ENCODE measurements around the gene RUSC1. TPM values are rescaled to one million over a fixed set of nuclear protein-coding genes. Genes with fewer than 3 reads are reported as not detected.

The RUSC1 gene
- total and polyA plus RNA-seq, 3 experiments from 2014 or later: 9.8 to 32.8 (median 31.3) TPM

DNA sequence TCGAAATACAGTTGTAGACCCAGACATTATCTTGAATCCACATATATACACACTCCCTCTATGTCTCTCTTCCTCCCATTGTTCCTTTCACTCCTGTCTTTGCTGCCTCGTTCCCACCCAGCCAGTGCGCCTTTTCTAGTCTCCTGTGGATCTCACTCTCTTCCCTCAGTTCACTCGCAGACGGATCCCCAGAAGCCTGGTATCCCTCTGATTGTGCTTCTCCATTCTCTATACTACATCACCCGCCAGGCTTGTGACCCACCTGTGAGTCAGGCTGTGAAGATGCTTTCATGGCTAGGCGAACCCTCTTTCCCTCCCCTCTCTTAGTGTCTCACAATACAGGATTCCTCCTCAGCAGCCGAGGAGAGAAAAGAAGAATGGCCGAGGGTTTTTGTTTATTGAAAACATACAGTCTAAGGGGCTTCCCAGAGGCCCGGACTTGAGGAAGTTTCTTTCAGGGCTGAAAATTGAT is 42.0 kb upstream of the RUSC1 start:
- no peak overlapping the region for H3K4me3 ChIP-seq (ENCODE audit: low read length)
- DNase-seq: no peak
- peak overlapping the region; percentile 30 to 87 (median 60) for H3K27ac Mint-ChIP-seq
- ChIA-PET CTCF (interaction anchor here (1.1 to 2.4 kb wide), 3 partner anchors 28 to 579 kb away, joined by 3 to 12 read pairs (median 6); partner anchors contain the start of gene GON4L), POLR2A (interaction anchor here (1.0 kb wide), 1 partner anchor 45 kb away, joined by 3 read pairs; no protein-coding TSS in a partner anchor)
- no peaks in the 10 kb centered on the region for H3K9me3 ChIP-seq (ENCODE audit: low read length)
- H3K36me3 Mint-ChIP-seq: no peaks in the 10 kb centered on the region
- peaks cover 26% of the 10 kb centered on the region for H3K4me1 ChIP-seq (ENCODE audit: insufficient read depth, low read length)
- no peaks in the 10 kb centered on the region for H3K27me3 ChIP-seq (ENCODE audit: insufficient read depth, low read length, poor library complexity, severe bottlenecking)
- peaks cover 22 to 29% (median 26%) of the 10 kb centered on the region in 3 donors for H3K4me1 Mint-ChIP-seq
- peak overlapping the region; percentile 24 to 89 (median 80) for H3K4me3 Mint-ChIP-seq
- H3K9me3 Mint-ChIP-seq: no peaks in the 10 kb centered on the region
- no peaks in the 10 kb centered on the region for H3K36me3 ChIP-seq (ENCODE audit: insufficient read depth, low read length)
- no peaks in the 10 kb centered on the region for H3K27me3 Mint-ChIP-seq
- H3K27ac ChIP-seq (ENCODE audit: low read depth, low read length): no peak overlapping the region

DNA sequence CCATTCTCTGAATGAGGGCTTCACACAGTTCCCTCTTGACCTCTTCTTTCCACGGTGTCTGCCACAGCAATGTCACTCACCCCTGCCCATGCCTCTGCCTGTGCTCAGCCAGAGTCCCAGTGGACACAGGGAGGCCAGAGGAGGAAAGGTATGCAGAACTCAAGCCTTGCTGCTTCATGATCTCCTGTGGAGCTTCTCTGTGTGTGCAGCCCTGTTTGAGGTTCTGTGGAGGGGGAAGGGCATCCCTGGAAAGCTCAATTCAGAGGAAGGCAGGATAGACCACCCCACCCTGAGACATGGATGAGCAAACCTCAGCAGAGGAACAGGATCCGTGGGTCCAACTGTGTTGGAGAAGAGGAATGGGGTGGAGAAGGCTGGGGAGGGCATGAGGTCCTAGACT is 41.4 kb upstream of the RUSC1 start:
- ChIA-PET POLR2A (no interaction called here), CTCF (interaction anchor here (1.2 to 2.4 kb wide), 3 partner anchors 18 to 44 kb away, joined by 3 to 12 read pairs (median 6); no protein-coding TSS in a partner anchor)
- Mint-ChIP-seq H3K27ac (peak overlapping the region in 5 of 8 donors; percentile 10 to 84 (median 28)), H3K36me3 (no peaks in the 10 kb centered on the region), H3K27me3 (no peaks in the 10 kb centered on the region), H3K4me3 (peak overlapping the region in 2 of 7 donors; percentile 20 to 89), H3K9me3 (no peaks in the 10 kb centered on the region), H3K4me1 (peaks cover 20 to 27% (median 24%) of the 10 kb centered on the region in 3 donors)
- no peaks in the 10 kb centered on the region for H3K36me3 ChIP-seq (ENCODE audit: insufficient read depth, low read length)
- H3K4me3 ChIP-seq (ENCODE audit: low read length): no peak overlapping the region
- H3K27ac ChIP-seq (ENCODE audit: low read depth, low read length): no peak overlapping the region
- no peaks in the 10 kb centered on the region for H3K9me3 ChIP-seq (ENCODE audit: low read length)
- H3K27me3 ChIP-seq (ENCODE audit: insufficient read depth, low read length, poor library complexity, severe bottlenecking): no peaks in the 10 kb centered on the region
- no peak for DNase-seq
- H3K4me1 ChIP-seq (ENCODE audit: insufficient read depth, low read length): peaks cover 22% of the 10 kb centered on the region

GRCh38 chr1:155282488-155283091 is 38.1 kb upstream of the RUSC1 start:
- Histone ChIP-seq H3K27ac (ENCODE audit: low read depth, low read length) (no peak overlapping the region), H3K9me3 (ENCODE audit: low read length) (no peaks in the 10 kb centered on the region), H3K36me3 (ENCODE audit: insufficient read depth, low read length) (no peaks in the 10 kb centered on the region), H3K4me1 (ENCODE audit: insufficient read depth, low read length) (peaks cover 9% of the 10 kb centered on the region), H3K27me3 (ENCODE audit: insufficient read depth, low read length, poor library complexity, severe bottlenecking) (no peaks in the 10 kb centered on the region), H3K4me3 (ENCODE audit: low read length) (no peak overlapping the region)
- ChIA-PET CTCF (interaction anchor here (1.6 kb wide), 1 partner anchor 41 kb away, joined by 4 read pairs; no protein-coding TSS in a partner anchor), POLR2A (interaction anchor here (0.5 to 1.6 kb wide), 2 partner anchors 9 to 160 kb away, joined by 3 to 5 read pairs; partner anchors contain the start of gene CLK2)
- DNase-seq: no peak
- Mint-ChIP-seq H3K36me3 (no peaks in the 10 kb centered on the region), H3K9me3 (no peaks in the 10 kb centered on the region), H3K4me3 (peak overlapping the region in 1 of 7 donors; percentile 9), H3K27me3 (peaks cover 0 to 1% of the 10 kb centered on the region in 2 donors), H3K4me1 (peaks cover 8 to 11% (median 9%) of the 10 kb centered on the region in 3 donors), H3K27ac (no peak overlapping the region)

DNA sequence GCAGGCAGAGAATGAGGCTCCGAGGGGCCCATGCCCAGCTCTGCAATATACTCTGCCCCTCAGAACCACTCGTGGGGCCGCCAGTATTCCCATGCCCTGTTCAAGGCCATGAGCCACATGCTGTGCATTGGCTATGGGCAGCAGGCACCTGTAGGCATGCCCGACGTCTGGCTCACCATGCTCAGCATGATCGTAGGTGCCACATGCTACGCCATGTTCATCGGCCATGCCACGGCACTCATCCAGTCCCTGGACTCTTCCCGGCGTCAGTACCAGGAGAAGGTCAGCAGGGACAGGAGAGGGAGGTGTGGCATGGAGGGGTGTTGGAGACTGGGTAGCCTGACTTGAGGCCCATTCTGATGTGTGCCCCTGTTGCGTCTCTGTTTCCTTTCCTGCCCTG is 36.2 kb upstream of the RUSC1 start:
- Mint-ChIP-seq H3K9me3 (no peaks in the 10 kb centered on the region), H3K4me1 (peaks cover 0 to 2% (median 0%) of the 10 kb centered on the region in 3 donors), H3K27ac (no peak overlapping the region), H3K36me3 (no peaks in the 10 kb centered on the region), H3K4me3 (no peak overlapping the region), H3K27me3 (peaks cover 0 to 1% of the 10 kb centered on the region in 2 donors)
- no peak for DNase-seq
- no peak overlapping the region for H3K27ac ChIP-seq (ENCODE audit: low read depth, low read length)
- ChIA-PET POLR2A (no interaction called here), CTCF (no interaction called here)
- no peaks in the 10 kb centered on the region for H3K9me3 ChIP-seq (ENCODE audit: low read length)
- H3K4me1 ChIP-seq (ENCODE audit: insufficient read depth, low read length): no peaks in the 10 kb centered on the region
- H3K36me3 ChIP-seq (ENCODE audit: insufficient read depth, low read length): no peaks in the 10 kb centered on the region
- no peaks in the 10 kb centered on the region for H3K27me3 ChIP-seq (ENCODE audit: insufficient read depth, low read length, poor library complexity, severe bottlenecking)
- no peak overlapping the region for H3K4me3 ChIP-seq (ENCODE audit: low read length)

DNA sequence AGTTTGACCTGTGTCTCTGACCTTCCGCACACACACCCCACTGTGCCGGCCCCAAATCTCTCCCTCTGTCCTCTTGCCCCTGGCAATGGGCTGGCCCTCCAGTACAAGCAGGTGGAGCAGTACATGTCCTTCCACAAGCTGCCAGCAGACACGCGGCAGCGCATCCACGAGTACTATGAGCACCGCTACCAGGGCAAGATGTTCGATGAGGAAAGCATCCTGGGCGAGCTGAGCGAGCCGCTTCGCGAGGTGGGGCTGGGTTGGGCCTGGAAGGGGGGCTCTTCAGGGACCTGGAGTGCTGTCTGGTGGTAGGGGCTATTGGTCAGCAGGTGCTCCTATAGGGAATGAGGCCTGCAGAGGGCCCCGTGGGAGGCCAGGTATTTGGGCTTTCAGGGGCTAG is 35.6 kb upstream of the RUSC1 start:
- no peaks in the 10 kb centered on the region for H3K36me3 ChIP-seq (ENCODE audit: insufficient read depth, low read length)
- no peak for DNase-seq
- CTCF ChIA-PET: interaction anchor here (1.5 kb wide), 1 partner anchor 34 kb away, joined by 3 read pairs; no protein-coding TSS in a partner anchor
- H3K27me3 Mint-ChIP-seq: peaks cover 1% of the 10 kb centered on the region in 2 donors
- no peaks in the 10 kb centered on the region for H3K4me1 Mint-ChIP-seq
- H3K4me1 ChIP-seq (ENCODE audit: insufficient read depth, low read length): no peaks in the 10 kb centered on the region
- no peaks in the 10 kb centered on the region for H3K9me3 ChIP-seq (ENCODE audit: low read length)
- H3K4me3 Mint-ChIP-seq: no peak overlapping the region
- H3K27ac ChIP-seq (ENCODE audit: low read depth, low read length): no peak overlapping the region
- H3K9me3 Mint-ChIP-seq: no peaks in the 10 kb centered on the region
- H3K27me3 ChIP-seq (ENCODE audit: insufficient read depth, low read length, poor library complexity, severe bottlenecking): no peaks in the 10 kb centered on the region
- peak overlapping the region in 2 of 8 donors; percentile 42 to 55 for H3K27ac Mint-ChIP-seq
- no peaks in the 10 kb centered on the region for H3K36me3 Mint-ChIP-seq
- H3K4me3 ChIP-seq (ENCODE audit: low read length): no peak overlapping the region
- POLR2A ChIA-PET: no interaction called here

- H3K36me3 Mint-ChIP-seq: no peaks in the 10 kb centered on the region
- H3K4me1 ChIP-seq (ENCODE audit: insufficient read depth, low read length): no peaks in the 10 kb centered on the region
- no peaks in the 10 kb centered on the region for H3K9me3 Mint-ChIP-seq
- H3K9me3 ChIP-seq (ENCODE audit: low read length): no peaks in the 10 kb centered on the region
- H3K4me3 Mint-ChIP-seq: no peak overlapping the region
- no peaks in the 10 kb centered on the region for H3K27me3 ChIP-seq (ENCODE audit: insufficient read depth, low read length, poor library complexity, severe bottlenecking)
- H3K27me3 Mint-ChIP-seq: peaks cover 4 to 5% of the 10 kb centered on the region in 2 donors
- H3K27ac Mint-ChIP-seq: peak overlapping the region in 1 of 8 donors; percentile 36
- ChIA-PET CTCF (interaction anchor here (1.5 kb wide), 1 partner anchor 35 kb away, joined by 3 read pairs; no protein-coding TSS in a partner anchor), POLR2A (no interaction called here)
- H3K4me1 Mint-ChIP-seq: no peaks in the 10 kb centered on the region
- no peak overlapping the region for H3K27ac ChIP-seq (ENCODE audit: low read depth, low read length)
- H3K36me3 ChIP-seq (ENCODE audit: insufficient read depth, low read length): no peaks in the 10 kb centered on the region
- DNase-seq: no peak
- H3K4me3 ChIP-seq (ENCODE audit: low read length): no peak overlapping the region
These were observed 35.1 kb upstream of the RUSC1 start for GRCh38 chr1:155285631-155286044.

GRCh38 chr1:155286544-155286943 is 34.1 kb upstream of the RUSC1 start:
- CTCF ChIA-PET: interaction anchor here (1.5 kb wide), 1 partner anchor 36 kb away, joined by 3 read pairs; no protein-coding TSS in a partner anchor
- no peaks in the 10 kb centered on the region for H3K27me3 ChIP-seq (ENCODE audit: insufficient read depth, low read length, poor library complexity, severe bottlenecking)
- H3K27me3 Mint-ChIP-seq: peaks cover 4 to 7% of the 10 kb centered on the region in 2 donors
- no peak for DNase-seq
- no peaks in the 10 kb centered on the region for H3K4me1 ChIP-seq (ENCODE audit: insufficient read depth, low read length)
- H3K9me3 ChIP-seq (ENCODE audit: low read length): no peaks in the 10 kb centered on the region
- H3K4me3 Mint-ChIP-seq: no peak overlapping the region
- H3K36me3 ChIP-seq (ENCODE audit: insufficient read depth, low read length): no peaks in the 10 kb centered on the region
- no peaks in the 10 kb centered on the region for H3K4me1 Mint-ChIP-seq
- no peak overlapping the region for H3K27ac ChIP-seq (ENCODE audit: low read depth, low read length)
- POLR2A ChIA-PET: no interaction called here
- no peaks in the 10 kb centered on the region for H3K9me3 Mint-ChIP-seq
- H3K4me3 ChIP-seq (ENCODE audit: low read length): no peak overlapping the region
- no peaks in the 10 kb centered on the region for H3K36me3 Mint-ChIP-seq
- no peak overlapping the region for H3K27ac Mint-ChIP-seq

GRCh38 chr1:155287987-155288543 is 32.6 kb upstream of the RUSC1 start:
- no peaks in the 10 kb centered on the region for H3K4me1 Mint-ChIP-seq
- H3K27ac Mint-ChIP-seq: no peak overlapping the region
- H3K36me3 ChIP-seq (ENCODE audit: insufficient read depth, low read length): no peaks in the 10 kb centered on the region
- peaks cover 4 to 9% of the 10 kb centered on the region in 2 donors for H3K27me3 Mint-ChIP-seq
- no peak for DNase-seq
- H3K4me3 ChIP-seq (ENCODE audit: low read length): no peak overlapping the region
- ChIA-PET CTCF (no interaction called here), POLR2A (no interaction called here)
- no peak overlapping the region for H3K27ac ChIP-seq (ENCODE audit: low read depth, low read length)
- H3K9me3 ChIP-seq (ENCODE audit: low read length): no peaks in the 10 kb centered on the region
- no peaks in the 10 kb centered on the region for H3K27me3 ChIP-seq (ENCODE audit: insufficient read depth, low read length, poor library complexity, severe bottlenecking)
- H3K4me1 ChIP-seq (ENCODE audit: insufficient read depth, low read length): no peaks in the 10 kb centered on the region
- no peaks in the 10 kb centered on the region for H3K9me3 Mint-ChIP-seq
- H3K4me3 Mint-ChIP-seq: no peak overlapping the region
- H3K36me3 Mint-ChIP-seq: no peaks in the 10 kb centered on the region

Measured in CD8-positive, alpha-beta memory T cell (primary cell).